A673 (cell line): Measurements from ENCODE around the gene MYOCD. TPM values are rescaled to one million over a fixed set of nuclear protein-coding genes. Genes with fewer than 3 reads are reported as not detected.

Experiments
- BruUV-seq: library from RNA; stranded (reverse); fragments of 400-500 nt; replicated peaks from 2 replicates; lab custom pipeline; 2021; lab: Mats Ljungman, UMichigan
- CTCF ChIA-PET: fragments of 300-600 bp; sonication (Branson Sonifier 250); formaldehyde crosslinking; loops from one replicate; lab custom pipeline; 2022; ENCODE audit warnings: antibody characterized with exemption; lab: Charles Lee
- POLR2A ChIA-PET: fragments of 300-600 bp; sonication (Branson Sonifier 250); formaldehyde crosslinking; loops from one replicate; lab custom pipeline; 2022; ENCODE audit warnings: antibody characterized with exemption; ENCODE audit not compliant: low non-redundant PET; lab: Charles Lee
- DNase-seq: peaks from one replicate; pipeline ENCODE4 v3.0.0-alpha.2; 2015; ENCODE audit warnings: low spot score
- H3K27ac ChIP-seq: fragments of 200-600 bp; sonication (generic); 2 replicates; pipeline ENCODE4 v1.5.1; 2016; ENCODE audit warnings: mixed run types, low read depth, mild to moderate bottlenecking, mixed read lengths, antibody characterized with exemption, low read length; ENCODE audit not compliant: poor library complexity, severe bottlenecking
- H3K27me3 ChIP-seq: fragments of 200-600 bp; sonication (generic); replicated peaks from 2 replicates; pipeline ENCODE4 v1.6.1; 2017; ENCODE audit warnings: mixed run types, low read depth, mild to moderate bottlenecking, mixed read lengths, antibody characterized with exemption, low read length; ENCODE audit not compliant: insufficient read depth, poor library complexity
- H3K36me3 ChIP-seq: fragments of 200-600 bp; sonication (generic); 2 replicates; pipeline ENCODE4 v1.6.1; 2016; ENCODE audit warnings: mixed run types, mild to moderate bottlenecking, mixed read lengths, antibody characterized with exemption, low read length; ENCODE audit not compliant: insufficient read depth, poor library complexity, severe bottlenecking
- H3K4me1 ChIP-seq: fragments of 200-600 bp; sonication (generic); 2 replicates; pipeline ENCODE4 v1.6.1; 2017; ENCODE audit warnings: mixed run types, mild to moderate bottlenecking, mixed read lengths, antibody characterized with exemption, low read length; ENCODE audit not compliant: insufficient read depth, poor library complexity, severe bottlenecking
- H3K4me3 ChIP-seq: fragments of 200-600 bp; sonication (generic); 2 replicates; pipeline ENCODE4 v1.5.1; 2016; ENCODE audit warnings: low read depth, mixed run types, mild to moderate bottlenecking, mixed read lengths, low read length; ENCODE audit not compliant: poor library complexity, severe bottlenecking
- H3K9me3 ChIP-seq: fragments of 200-600 bp; sonication (generic); 2 replicates; pipeline ENCODE4 v1.6.1; 2016; ENCODE audit warnings: mixed run types, low read depth, mild to moderate bottlenecking, mixed read lengths, antibody characterized with exemption, low read length; ENCODE audit not compliant: poor library complexity, severe bottlenecking
- EZH2 ChIP-seq: fragments of 200-600 bp; sonication (generic); IDR thresholded peaks from 2 replicates; pipeline ENCODE4 v1.6.1; 2017; ENCODE audit warnings: borderline replicate concordance, low read depth, mild to moderate bottlenecking, mixed read lengths, antibody characterized with exemption, low read length; ENCODE audit not compliant: poor library complexity, severe bottlenecking
- intact Hi-C: fragments of 100-400 bp; cut with micrococcal nuclease; formaldehyde crosslinking; loops from one replicate; pipeline ENCODE4 v1.10.0; 2022; ENCODE audit not compliant: unreplicated experiment
- total RNA-seq: library from RNA; stranded (reverse); gene quantifications from 2 replicates; pipeline ENCODE4 v1.2.3, GENCODE V29; 2021
- TF ChIP-seq, protein P1 (sequence below): fragments of 300-800, 200-600 bp; sonication (generic); conservative IDR thresholded peaks from 2 replicates; pipeline ENCODE4 v1.5.1; 2017; ENCODE audit warnings: low read depth, mild to moderate bottlenecking, antibody characterized with exemption, low read length, moderate library complexity, mixed read lengths

MYOCD gene
- total RNA-seq, 1 experiment from 2014 or later, result not detected

GRCh38 chr17:12627177-12627629 lies 38.5 kb upstream of the MYOCD start:
- TF ChIP-seq EZH2, result no peak
- TF ChIP-seq, protein P1, sequence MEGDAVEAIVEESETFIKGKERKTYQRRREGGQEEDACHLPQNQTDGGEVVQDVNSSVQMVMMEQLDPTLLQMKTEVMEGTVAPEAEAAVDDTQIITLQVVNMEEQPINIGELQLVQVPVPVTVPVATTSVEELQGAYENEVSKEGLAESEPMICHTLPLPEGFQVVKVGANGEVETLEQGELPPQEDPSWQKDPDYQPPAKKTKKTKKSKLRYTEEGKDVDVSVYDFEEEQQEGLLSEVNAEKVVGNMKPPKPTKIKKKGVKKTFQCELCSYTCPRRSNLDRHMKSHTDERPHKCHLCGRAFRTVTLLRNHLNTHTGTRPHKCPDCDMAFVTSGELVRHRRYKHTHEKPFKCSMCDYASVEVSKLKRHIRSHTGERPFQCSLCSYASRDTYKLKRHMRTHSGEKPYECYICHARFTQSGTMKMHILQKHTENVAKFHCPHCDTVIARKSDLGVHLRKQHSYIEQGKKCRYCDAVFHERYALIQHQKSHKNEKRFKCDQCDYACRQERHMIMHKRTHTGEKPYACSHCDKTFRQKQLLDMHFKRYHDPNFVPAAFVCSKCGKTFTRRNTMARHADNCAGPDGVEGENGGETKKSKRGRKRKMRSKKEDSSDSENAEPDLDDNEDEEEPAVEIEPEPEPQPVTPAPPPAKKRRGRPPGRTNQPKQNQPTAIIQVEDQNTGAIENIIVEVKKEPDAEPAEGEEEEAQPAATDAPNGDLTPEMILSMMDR, result no peak
- peaks cover 25% of the 10 kb centered on the region for H3K27me3 ChIP-seq
- no peaks in the 10 kb centered on the region for H3K36me3 ChIP-seq
- no peaks in the 10 kb centered on the region for H3K4me1 ChIP-seq
- no peak overlapping the region for H3K27ac ChIP-seq
- intact Hi-C loops, result no loop called here
- CTCF ChIA-PET, result interaction anchor here (0.6 kb wide), 1 partner anchor 285 kb away, joined by 3 read pairs; no protein-coding TSS in a partner anchor
- no peak for DNase-seq
- H3K9me3 ChIP-seq, result no peaks in the 10 kb centered on the region
- POLR2A ChIA-PET, result no interaction called here
- H3K4me3 ChIP-seq, result no peak overlapping the region
- BruUV-seq, result no TSS peak

DNA sequence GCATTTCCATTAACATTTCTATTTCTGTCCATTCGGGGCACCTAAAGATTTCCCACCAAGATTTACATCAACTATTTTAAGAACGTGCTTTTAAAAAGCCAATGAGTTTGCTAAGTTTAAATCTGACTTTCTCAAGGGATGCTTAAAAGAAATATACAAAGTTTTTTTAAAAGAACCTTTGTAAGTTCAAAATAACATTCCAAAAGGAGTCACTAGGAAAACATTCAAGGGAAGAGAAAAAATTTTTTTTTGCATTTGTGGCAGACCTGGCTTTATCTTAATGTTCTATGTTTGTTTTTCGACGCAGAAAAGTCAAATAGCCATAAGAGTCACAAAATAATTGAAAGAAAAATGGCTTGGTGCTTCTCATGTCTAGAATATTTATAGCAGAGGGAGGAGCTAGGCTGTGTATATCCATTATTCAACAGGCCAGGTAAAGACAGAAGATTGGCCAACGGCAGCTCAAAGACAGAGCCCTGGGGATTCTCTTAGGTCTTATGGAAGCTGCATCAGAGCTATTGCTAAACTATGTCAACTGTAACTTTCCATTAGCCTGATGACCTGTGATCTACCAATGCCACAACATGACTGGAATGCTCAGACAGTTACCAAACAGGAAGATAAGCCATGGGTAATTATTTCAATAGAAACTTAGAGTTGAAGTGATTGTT lies 37.8 kb upstream of the MYOCD start:
- intact Hi-C loops, result no loop called here
- Histone ChIP-seq H3K4me3 (no peak overlapping the region), H3K27me3 (peaks cover 25% of the 10 kb centered on the region), H3K9me3 (no peaks in the 10 kb centered on the region), H3K27ac (no peak overlapping the region), H3K36me3 (no peaks in the 10 kb centered on the region), H3K4me1 (no peaks in the 10 kb centered on the region)
- no peak for DNase-seq
- no TSS peak for BruUV-seq
- TF ChIP-seq EZH2, result no peak
- ChIA-PET CTCF (interaction anchor here (0.6 kb wide), 1 partner anchor 285 kb away, joined by 3 read pairs; no protein-coding TSS in a partner anchor), POLR2A (no interaction called here)

- H3K9me3 ChIP-seq, result no peaks in the 10 kb centered on the region
- DNase-seq, result no peak
- no peak overlapping the region for H3K4me3 ChIP-seq
- no peak overlapping the region for H3K27ac ChIP-seq
- peaks cover 25% of the 10 kb centered on the region for H3K27me3 ChIP-seq
- no peaks in the 10 kb centered on the region for H3K36me3 ChIP-seq
- ChIA-PET CTCF (no interaction called here), POLR2A (no interaction called here)
- TF ChIP-seq EZH2, result no peak
- TF ChIP-seq, protein P1, result no peak
- no TSS peak for BruUV-seq
- intact Hi-C loops, result no loop called here
- H3K4me1 ChIP-seq, result no peaks in the 10 kb centered on the region
Observed at GRCh38 chr17:12631076-12631475, 34.6 kb upstream of the MYOCD start.

DNA sequence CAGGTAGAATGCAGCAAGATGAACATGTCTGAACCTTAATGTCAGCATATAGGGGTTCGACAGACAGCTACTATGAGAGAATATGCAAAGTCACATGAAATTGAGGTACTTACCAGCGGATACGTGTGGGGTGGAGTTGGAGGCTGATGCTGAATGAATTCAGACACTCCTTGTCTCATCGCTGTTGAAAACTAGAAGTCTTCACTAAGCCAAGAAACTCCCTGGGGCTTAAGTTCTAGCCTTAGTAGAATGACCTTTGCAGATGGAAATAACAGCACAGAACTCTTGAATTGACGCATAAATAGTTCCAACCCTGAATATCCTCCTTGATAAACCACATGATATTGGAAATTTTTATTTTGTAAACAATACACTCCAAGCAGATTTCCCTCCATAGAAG lies 32.9 kb upstream of the MYOCD start:
- POLR2A ChIA-PET, result no interaction called here
- Histone ChIP-seq H3K9me3 (no peaks in the 10 kb centered on the region), H3K27ac (no peak overlapping the region), H3K36me3 (no peaks in the 10 kb centered on the region), H3K4me1 (no peaks in the 10 kb centered on the region), H3K27me3 (peaks cover 25% of the 10 kb centered on the region), H3K4me3 (no peak overlapping the region)
- intact Hi-C loops, result no loop called here
- BruUV-seq, result no TSS peak
- CTCF ChIA-PET, result no interaction called here
- no peak for TF ChIP-seq EZH2
- TF ChIP-seq, protein P1, result no peak
- no peak for DNase-seq
